Cardiac muscle cell (in vitro differentiated cells and primary cell): ENCODE results near the gene CR2. TPM values are rescaled to one million over a fixed set of nuclear protein-coding genes. Genes with fewer than 3 reads are reported as not detected.

ENCODE experiments used
- DNase-seq, 2 donors: peaks; one replicate each; pipeline versions ENCODE4 v3.0.0 to v3.0.0-alpha.2; 2010 to 2017; ENCODE audit warnings: low read depth in 1 of 2, low spot score in 1 of 2
- H3K27ac ChIP-seq: fragments of 200-600 bp; sonication (generic); 2 replicates; pipeline ENCODE4 v1.5.1; 2016
- H3K27me3 ChIP-seq: fragments of 200-600 bp; sonication (generic); 2 replicates; pipeline ENCODE4 v1.6.0; 2016; ENCODE audit warnings: control low read depth
- H3K36me3 ChIP-seq: fragments of 200-600 bp; sonication (generic); 2 replicates; pipeline ENCODE4 v1.5.1; 2016; ENCODE audit warnings: control low read depth
- H3K4me1 ChIP-seq: fragments of 200-600 bp; sonication (generic); 2 replicates; pipeline ENCODE4 v1.8.1; 2017; ENCODE audit warnings: low read depth, mild to moderate bottlenecking, mixed run types
- H3K4me3 ChIP-seq: fragments of 200-600 bp; sonication (generic); 2 replicates; pipeline ENCODE4 v1.5.1; 2016; ENCODE audit warnings: mild to moderate bottlenecking
- H3K9me3 ChIP-seq: fragments of 200-600 bp; sonication (generic); 2 replicates; pipeline ENCODE4 v1.5.1; 2017; ENCODE audit warnings: low read depth, mild to moderate bottlenecking, control low read depth
- polyA plus RNA-seq: library from polyadenylated mRNA; unstranded; fragments of >200 nt; fragmentation: Nextera tagmentation; extraction: Ambion mirVana; gene quantifications from 2 replicates; pipeline ENCODE4 v1.2.1, GENCODE V29; 2016
- total RNA-seq: library from RNA; depleted of rRNA; stranded (reverse); fragments of >200 nt; gene quantifications from 2 replicates; pipeline ENCODE4 v1.2.3, GENCODE V29; 2016
- TF ChIP-seq, protein P1 (sequence below): IDR thresholded peaks from 2 replicates; pipeline ENCODE4 v1.5.1; 2012; ENCODE audit warnings: low read depth, mild to moderate bottlenecking, low read length

CR2 gene
- total and polyA plus RNA-seq, 2 experiments from 2014 or later = not detected

DNA sequence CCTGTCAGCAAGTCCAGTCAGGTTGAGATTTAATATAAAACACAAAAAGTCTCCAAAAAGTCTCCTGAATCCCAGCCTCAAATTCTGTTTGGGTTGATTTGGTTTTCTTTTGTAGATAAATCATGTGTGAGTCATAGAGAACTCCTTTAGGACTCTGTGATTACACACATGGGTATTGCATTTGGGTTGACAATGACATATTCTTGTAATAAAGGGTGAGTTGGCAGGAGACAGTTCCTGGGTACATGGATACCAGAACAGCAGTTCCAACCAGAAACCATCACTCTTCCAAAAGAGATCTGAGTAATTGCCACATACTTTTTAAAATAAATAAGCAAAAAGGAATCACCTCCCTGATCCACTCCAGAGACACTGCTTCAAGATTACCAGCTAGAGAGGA lies 8.9 kb downstream of the CR2 start:
- Histone ChIP-seq H3K4me1 (no peaks in the 10 kb centered on the region), H3K9me3 (no peaks in the 10 kb centered on the region), H3K36me3 (no peaks in the 10 kb centered on the region), H3K27ac (no peak overlapping the region), H3K4me3 (no peak overlapping the region), H3K27me3 (peaks cover 54% of the 10 kb centered on the region)
- no peak for DNase-seq
- TF ChIP-seq, protein P1, sequence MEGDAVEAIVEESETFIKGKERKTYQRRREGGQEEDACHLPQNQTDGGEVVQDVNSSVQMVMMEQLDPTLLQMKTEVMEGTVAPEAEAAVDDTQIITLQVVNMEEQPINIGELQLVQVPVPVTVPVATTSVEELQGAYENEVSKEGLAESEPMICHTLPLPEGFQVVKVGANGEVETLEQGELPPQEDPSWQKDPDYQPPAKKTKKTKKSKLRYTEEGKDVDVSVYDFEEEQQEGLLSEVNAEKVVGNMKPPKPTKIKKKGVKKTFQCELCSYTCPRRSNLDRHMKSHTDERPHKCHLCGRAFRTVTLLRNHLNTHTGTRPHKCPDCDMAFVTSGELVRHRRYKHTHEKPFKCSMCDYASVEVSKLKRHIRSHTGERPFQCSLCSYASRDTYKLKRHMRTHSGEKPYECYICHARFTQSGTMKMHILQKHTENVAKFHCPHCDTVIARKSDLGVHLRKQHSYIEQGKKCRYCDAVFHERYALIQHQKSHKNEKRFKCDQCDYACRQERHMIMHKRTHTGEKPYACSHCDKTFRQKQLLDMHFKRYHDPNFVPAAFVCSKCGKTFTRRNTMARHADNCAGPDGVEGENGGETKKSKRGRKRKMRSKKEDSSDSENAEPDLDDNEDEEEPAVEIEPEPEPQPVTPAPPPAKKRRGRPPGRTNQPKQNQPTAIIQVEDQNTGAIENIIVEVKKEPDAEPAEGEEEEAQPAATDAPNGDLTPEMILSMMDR = no peak

GRCh38 chr1:207463571-207463970 lies 9.4 kb downstream of the CR2 start:
- H3K27me3 ChIP-seq = peaks cover 50% of the 10 kb centered on the region
- TF ChIP-seq, protein P1 = no peak
- H3K4me3 ChIP-seq = no peak overlapping the region

DNA sequence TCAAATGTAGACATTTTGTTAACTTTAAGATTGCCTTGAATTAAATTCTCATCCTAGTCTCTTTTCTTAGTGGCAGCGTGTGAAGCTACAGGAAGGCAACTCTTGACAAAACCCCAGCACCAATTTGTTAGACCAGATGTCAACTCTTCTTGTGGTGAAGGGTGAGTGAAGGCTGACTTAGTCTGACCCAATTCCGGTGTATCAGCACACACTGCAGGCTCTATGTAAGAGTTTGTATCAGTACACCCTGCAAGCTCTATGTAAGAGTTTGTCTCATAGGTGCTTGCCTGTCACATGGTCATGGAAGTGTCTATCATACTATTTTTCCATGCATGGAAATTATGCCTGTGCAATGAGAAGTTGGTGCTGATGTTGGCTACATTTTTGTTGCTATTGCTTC lies 16.8 kb downstream of the CR2 start:
- Histone ChIP-seq H3K4me1 (no peaks in the 10 kb centered on the region), H3K36me3 (no peaks in the 10 kb centered on the region), H3K4me3 (no peak overlapping the region), H3K9me3 (no peaks in the 10 kb centered on the region), H3K27ac (no peak overlapping the region), H3K27me3 (peaks cover 16% of the 10 kb centered on the region)
- DNase-seq = no peak
- TF ChIP-seq, protein P1 = no peak

More at GRCh38 chr1:207463571-207463970, 9.4 kb downstream of the CR2 start:
- DNase-seq = no peak
- Histone ChIP-seq H3K4me1 (no peaks in the 10 kb centered on the region), H3K36me3 (no peaks in the 10 kb centered on the region), H3K27ac (no peak overlapping the region), H3K9me3 (no peaks in the 10 kb centered on the region)

- TF ChIP-seq, protein P1 = no peak
- Histone ChIP-seq H3K36me3 (no peaks in the 10 kb centered on the region), H3K27me3 (no peaks in the 10 kb centered on the region), H3K4me3 (no peak overlapping the region), H3K9me3 (no peaks in the 10 kb centered on the region), H3K4me1 (no peaks in the 10 kb centered on the region), H3K27ac (no peak overlapping the region)
- no peak for DNase-seq
Observed at GRCh38 chr1:207474210-207474609, 20.1 kb downstream of the CR2 start.

DNA sequence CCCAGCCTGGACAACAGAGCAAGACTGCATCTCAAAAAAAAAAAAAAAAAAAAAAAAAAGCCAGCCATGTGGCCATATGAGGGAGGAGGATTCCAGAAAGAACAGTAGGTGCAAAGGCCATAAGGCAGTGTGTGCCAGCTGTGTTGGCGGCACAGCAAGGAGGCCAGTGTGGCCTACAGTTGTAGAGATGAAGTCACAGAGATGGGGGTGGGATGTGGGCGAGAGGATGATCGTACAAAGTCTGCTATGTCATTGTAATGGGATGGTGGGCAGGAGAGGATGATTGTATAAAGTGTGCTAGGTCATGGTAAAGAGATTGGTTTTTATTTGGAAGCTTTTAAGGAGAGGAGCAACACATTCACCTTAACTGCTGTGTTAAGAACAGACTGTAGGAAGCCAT lies 32.1 kb downstream of the CR2 start:
- Histone ChIP-seq H3K9me3 (no peaks in the 10 kb centered on the region), H3K4me1 (no peaks in the 10 kb centered on the region), H3K36me3 (no peaks in the 10 kb centered on the region), H3K27ac (no peak overlapping the region), H3K4me3 (no peak overlapping the region), H3K27me3 (peaks cover 32% of the 10 kb centered on the region)
- no peak for DNase-seq
- TF ChIP-seq, protein P1 = no peak

GRCh38 chr1:207487636-207488035 lies 33.5 kb downstream of the CR2 start:
- Histone ChIP-seq H3K9me3 (no peaks in the 10 kb centered on the region), H3K4me1 (no peaks in the 10 kb centered on the region), H3K27ac (no peak overlapping the region), H3K36me3 (no peaks in the 10 kb centered on the region), H3K27me3 (peaks cover 38% of the 10 kb centered on the region), H3K4me3 (no peak overlapping the region)
- TF ChIP-seq, protein P1 = no peak
- no peak for DNase-seq
